Adrenal gland (tissue), 12 donors: ENCODE results near the gene MYO5A. TPM values are rescaled to one million over a fixed set of nuclear protein-coding genes. Genes with fewer than 3 reads are reported as not detected.
"Not testable (repeated sequence)": the region's sequence is repeated elsewhere in the genome, so short reads cannot be mapped to it uniquely, and the experiment has no call there.

Source experiments
- DNase-seq, 7 donors: peaks; one replicate each; pipeline ENCODE4 v3.0.0-alpha.2; 2019 to 2020
- H3K27ac ChIP-seq, 5 donors: fragments of 200-600 bp; sonication (generic) in 4 of 5; 1 replicate in 3 of 5; 2 replicates in 2 of 5; pipeline versions ENCODE4 v1.5.1 to v1.8.0; 2016 to 2020; ENCODE audit warnings: mild to moderate bottlenecking in 1 of 5
- H3K27me3 ChIP-seq: fragments of 200-600 bp; 2 replicates; pipeline ENCODE4 v1.8.0; 2021
- H3K36me3 ChIP-seq, 2 donors: fragments of 200-600 bp; replicated peaks in 1 of 2; 1 replicate in 1 of 2; 2 replicates in 1 of 2; pipeline versions ENCODE4 v1.5.1 to v1.8.0; 2018 to 2022
- H3K4me1 ChIP-seq, 2 donors: fragments of 200-600 bp; replicated peaks in 1 of 2; 1 replicate in 1 of 2; 2 replicates in 1 of 2; pipeline versions ENCODE4 v1.5.1 to v1.8.0; 2018 to 2021
- H3K4me3 ChIP-seq, 4 donors: fragments of 200-600 bp; sonication (generic) in 3 of 4; one replicate each; pipeline ENCODE4 v1.5.1; 2016 to 2018
- H3K9me3 ChIP-seq, 3 donors: fragments of 200-600 bp; sonication (generic) in 1 of 3; replicated peaks in 1 of 3; 1 replicate in 2 of 3; 2 replicates in 1 of 3; pipeline versions ENCODE4 v1.5.1 to v1.8.0; 2016 to 2021
- POLR2A ChIP-seq, 2 donors: fragments of 450-650 bp; IDR thresholded peaks; one replicate each; pipeline ENCODE4 v1.6.1; 2017; ENCODE audit warnings: antibody characterized with exemption in 2 of 2, mild to moderate bottlenecking in 2 of 2, moderate library complexity in 1 of 2
- WGBS, 4 donors: extraction: QIAGEN DNeasy Blood & Tissue Kit in 2 of 4; methylation state at CpG; one replicate each; pipeline versions ENCODE4 v1.1.5 to v1.1.7; 2013 to 2017; 5-methylcytosine and 5-hydroxymethylcytosine counted together
- intact Hi-C, 2 donors: fragments of 100-400 bp; cut with DNase I; formaldehyde crosslinking; loops; one replicate each; pipeline versions ENCODE4 v1.14.1 to v1.15.0; 2022 to 2023
- polyA plus RNA-seq, 3 donors: library from polyadenylated mRNA; stranded (reverse); fragments of 200-250 nt in 2 of 3; fragments of 350-450 nt in 1 of 3; fragmentation: Illumina TruSeq in 1 of 3; extraction: RNeasy Lipid Tissue Mini Kit (QIAGEN cat#74804) in 1 of 3; gene quantifications; one replicate each; pipeline ENCODE4 v1.2.3, GENCODE V29; 2013 to 2014
- total RNA-seq, 9 donors: library from RNA; depleted of rRNA in 4 of 9; stranded (reverse); fragments of >200 nt in 4 of 9; fragments of 120-200 nt in 1 of 9; fragmentation: NEBNext Ultra II Directional in 1 of 9; extraction: Animal tissue kit (Norgen Biotek cat#: 25700) in 1 of 9; gene quantifications; one replicate each; pipeline versions ENCODE4 v1.1.0 to v1.2.4, GENCODE V29; 2013 to 2023
- TF ChIP-seq, protein P1 (sequence below), 6 experiments: fragments of 450-650 bp in 4 of 6; fragments of 200-600 bp in 2 of 6; sonication (generic) in 1 of 6; IDR thresholded peaks; 1 replicate in 5 of 6; 2 replicates in 1 of 6; pipeline versions ENCODE4 v1.5.1 to v1.8.0; 2016 to 2021; ENCODE audit warnings: antibody characterized with exemption in 6 of 6, mild to moderate bottlenecking in 2 of 6, moderate library complexity in 1 of 6
- donor health status: healthy with polysubstance abuse.
- donor health status: Bipolar disorder and iron deficiency.
- donor health status: DM: yes; HTN: yes; CAD: no.
- donor health status: DM: no; HTN: no; CAD: no.
- donor health status: DM: no; HTN: no; CAD: no.
- donor health status: DM: yes; HTN: yes; CAD: no.

The MYO5A gene
- total and polyA plus RNA-seq, 12 donors = 6.3 to 57.5 (median 39.6) TPM

DNA sequence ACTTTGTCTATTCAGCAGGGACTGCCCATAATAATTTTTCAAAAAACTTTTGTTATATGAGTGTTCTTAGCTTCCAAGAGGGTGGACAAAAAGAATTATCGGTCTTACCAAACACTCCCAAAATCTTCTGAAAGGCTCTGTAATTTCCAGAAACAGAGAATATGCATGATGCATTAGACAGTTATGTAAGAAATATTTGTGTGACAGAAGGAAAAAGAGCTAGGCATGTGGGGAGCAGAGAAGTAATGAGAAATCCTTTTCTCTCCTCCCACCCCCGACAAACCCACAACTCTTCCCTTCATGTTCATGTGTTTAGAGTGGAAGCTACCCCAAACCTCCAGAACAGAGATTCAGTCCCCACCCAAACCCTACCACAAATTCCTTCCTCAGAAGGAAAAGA, 86.8 kb downstream of the MYO5A start:
- Histone ChIP-seq H3K4me3 (no peak overlapping the region), H3K27me3 (no peaks in the 10 kb centered on the region), H3K27ac (peak overlapping the region in 2 of 5 donors; percentile 3 to 27), H3K4me1 (peaks cover 8 to 40% of the 10 kb centered on the region in 2 donors), H3K9me3 (no peaks in the 10 kb centered on the region), H3K36me3 (no peaks in the 10 kb centered on the region)
- DNase-seq = no peak
- TF ChIP-seq, protein P1, sequence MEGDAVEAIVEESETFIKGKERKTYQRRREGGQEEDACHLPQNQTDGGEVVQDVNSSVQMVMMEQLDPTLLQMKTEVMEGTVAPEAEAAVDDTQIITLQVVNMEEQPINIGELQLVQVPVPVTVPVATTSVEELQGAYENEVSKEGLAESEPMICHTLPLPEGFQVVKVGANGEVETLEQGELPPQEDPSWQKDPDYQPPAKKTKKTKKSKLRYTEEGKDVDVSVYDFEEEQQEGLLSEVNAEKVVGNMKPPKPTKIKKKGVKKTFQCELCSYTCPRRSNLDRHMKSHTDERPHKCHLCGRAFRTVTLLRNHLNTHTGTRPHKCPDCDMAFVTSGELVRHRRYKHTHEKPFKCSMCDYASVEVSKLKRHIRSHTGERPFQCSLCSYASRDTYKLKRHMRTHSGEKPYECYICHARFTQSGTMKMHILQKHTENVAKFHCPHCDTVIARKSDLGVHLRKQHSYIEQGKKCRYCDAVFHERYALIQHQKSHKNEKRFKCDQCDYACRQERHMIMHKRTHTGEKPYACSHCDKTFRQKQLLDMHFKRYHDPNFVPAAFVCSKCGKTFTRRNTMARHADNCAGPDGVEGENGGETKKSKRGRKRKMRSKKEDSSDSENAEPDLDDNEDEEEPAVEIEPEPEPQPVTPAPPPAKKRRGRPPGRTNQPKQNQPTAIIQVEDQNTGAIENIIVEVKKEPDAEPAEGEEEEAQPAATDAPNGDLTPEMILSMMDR (IDR thresholded peaks at IDR 0.05) = no peak
- no peak for TF ChIP-seq POLR2A (IDR thresholded peaks at IDR 0.05)
- whole genome bisulfite sequencing, 4 donors = 88 to 96% (median 90%) methylated on average over 2 of the region's 2 CpGs
- intact Hi-C loops = no loop called here

DNA sequence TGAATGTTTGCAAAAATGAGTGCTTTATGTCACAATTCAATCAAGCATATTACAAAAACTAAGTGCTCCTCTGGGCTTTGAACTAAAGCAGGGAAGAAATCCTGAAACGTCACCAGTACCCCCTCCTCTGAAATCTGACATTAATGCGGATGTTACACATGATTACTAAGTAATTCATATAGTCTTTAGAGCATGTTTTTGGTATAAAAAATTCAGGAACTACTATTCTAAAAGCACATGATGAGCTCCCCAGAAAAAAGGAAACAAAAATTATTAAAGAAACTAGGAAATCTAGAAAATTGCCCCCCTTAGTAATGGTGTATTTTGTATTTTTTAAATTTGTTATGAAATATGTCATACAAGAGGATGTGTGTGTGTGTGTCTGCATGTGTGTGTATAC, 87.7 kb downstream of the MYO5A start:
- H3K36me3 ChIP-seq = no peaks in the 10 kb centered on the region
- WGBS, 4 donors = 57 to 77% (median 68%) methylated on average over 2 of the region's 2 CpGs
- H3K4me3 ChIP-seq = no peak overlapping the region
- intact Hi-C loops = no loop called here
- no peak for DNase-seq
- H3K9me3 ChIP-seq = no peaks in the 10 kb centered on the region
- no peaks in the 10 kb centered on the region for H3K27me3 ChIP-seq
- H3K27ac ChIP-seq = peak overlapping the region in 3 of 5 donors; percentile 3 to 74 (median 22)
- H3K4me1 ChIP-seq = peaks cover 8 to 41% of the 10 kb centered on the region in 2 donors
- TF ChIP-seq POLR2A (IDR thresholded peaks at IDR 0.05) = no peak
- TF ChIP-seq, protein P1 (IDR thresholded peaks at IDR 0.05) = no peak

DNA sequence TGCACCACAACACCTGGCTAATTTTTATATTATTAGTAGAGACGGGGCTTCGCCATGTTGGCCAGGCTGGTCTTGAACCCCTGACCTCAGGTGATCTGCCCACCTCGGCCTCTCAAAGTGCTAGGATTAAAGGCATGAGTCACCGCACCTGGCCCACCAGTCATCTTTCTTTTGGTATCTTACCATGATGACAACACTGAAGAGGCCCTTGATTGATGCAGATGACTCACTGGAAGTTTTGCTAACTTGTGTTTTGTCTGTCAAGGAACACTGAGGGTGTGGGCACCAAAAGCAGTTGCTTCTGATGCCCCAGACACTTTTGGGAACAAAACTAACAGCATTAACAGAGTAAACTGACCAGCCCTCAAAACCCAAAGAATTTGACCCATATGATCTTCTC, 88.3 kb downstream of the MYO5A start:
- Histone ChIP-seq H3K36me3 (no peaks in the 10 kb centered on the region), H3K27me3 (no peaks in the 10 kb centered on the region), H3K4me3 (no peak overlapping the region), H3K9me3 (no peaks in the 10 kb centered on the region), H3K4me1 (peaks cover 2 to 36% of the 10 kb centered on the region in 2 donors), H3K27ac (peak overlapping the region in 2 of 5 donors; percentile 22 to 74)
- TF ChIP-seq, protein P1 (IDR thresholded peaks at IDR 0.05) = no peak
- TF ChIP-seq POLR2A (IDR thresholded peaks at IDR 0.05) = no peak
- intact Hi-C loops = no loop called here
- WGBS, 4 donors = 64 to 73% (median 67%) methylated on average over 2 to 4 of the region's 4 CpGs
- peak in 4 of 7 donors; percentile 21 to 46 (median 34) for DNase-seq

DNA sequence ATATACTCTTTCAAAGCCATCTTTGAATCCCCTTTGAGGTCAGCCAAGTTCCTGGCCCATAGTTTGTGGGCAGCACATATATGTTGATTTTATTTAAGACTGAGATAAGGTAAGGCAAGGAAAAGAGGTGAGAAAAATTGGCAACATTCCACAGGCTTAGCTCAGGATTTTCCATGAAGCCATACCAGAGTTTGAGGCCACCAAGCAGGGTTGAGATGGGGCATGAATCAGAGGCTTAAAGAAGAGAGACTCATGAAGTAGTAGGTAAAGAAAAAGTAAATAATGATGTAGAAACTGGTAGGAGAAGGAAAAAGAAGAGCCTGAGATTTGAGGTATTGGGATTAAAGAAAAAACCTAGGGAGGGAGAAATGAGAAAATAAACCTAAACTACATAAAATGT, 89.2 kb downstream of the MYO5A start:
- no peaks in the 10 kb centered on the region for H3K9me3 ChIP-seq
- H3K27ac ChIP-seq = no peak overlapping the region
- no peaks in the 10 kb centered on the region for H3K27me3 ChIP-seq
- peaks cover 5 to 32% of the 10 kb centered on the region in 2 donors for H3K4me1 ChIP-seq
- H3K36me3 ChIP-seq = no peaks in the 10 kb centered on the region
- TF ChIP-seq, protein P1 (IDR thresholded peaks at IDR 0.05) = no peak
- TF ChIP-seq POLR2A (IDR thresholded peaks at IDR 0.05) = no peak
- no peak overlapping the region for H3K4me3 ChIP-seq
- DNase-seq = no peak
- intact Hi-C loops = no loop called here

DNA sequence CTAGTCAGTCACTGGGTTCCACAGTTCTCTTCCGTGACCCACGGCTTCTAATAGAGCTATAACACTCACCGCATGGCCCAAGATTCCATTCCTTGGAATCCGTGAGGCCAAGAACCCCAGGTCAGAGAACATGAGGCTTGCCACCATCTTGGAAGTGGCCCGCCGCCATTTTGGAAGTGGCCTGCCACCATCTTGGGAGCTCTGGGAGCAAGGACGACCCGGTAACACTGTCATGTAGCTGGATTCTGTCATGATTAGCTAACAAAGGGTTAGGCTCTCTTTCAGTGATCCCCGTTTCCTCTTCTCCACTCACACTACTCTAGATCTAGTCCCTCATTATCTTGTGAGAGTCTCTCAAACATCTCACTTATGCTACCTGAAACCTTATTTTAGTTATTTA, 89.6 kb downstream of the MYO5A start:
- H3K4me3 ChIP-seq, intact Hi-C loops, H3K36me3 ChIP-seq, H3K9me3 ChIP-seq, DNase-seq, H3K27me3 ChIP-seq: not testable (repeated sequence)
- H3K4me1 ChIP-seq = peaks cover 9 to 34% of the 10 kb centered on the region in 2 donors
- peak overlapping the region in 1 of 5 donors; percentile 45 for H3K27ac ChIP-seq
- WGBS, 4 donors = 92 to 99% (median 97%) methylated on average over 7 to 9 of the region's 9 CpGs
